ENCODE data around the gene PTPRN2. TPM values are rescaled to one million over a fixed set of nuclear protein-coding genes. Genes with fewer than 3 reads are reported as not detected.

PTPRN2 gene
- total and polyA plus RNA-seq, 7 donors = 0.47 to 0.82 (median 0.51) TPM

DNA sequence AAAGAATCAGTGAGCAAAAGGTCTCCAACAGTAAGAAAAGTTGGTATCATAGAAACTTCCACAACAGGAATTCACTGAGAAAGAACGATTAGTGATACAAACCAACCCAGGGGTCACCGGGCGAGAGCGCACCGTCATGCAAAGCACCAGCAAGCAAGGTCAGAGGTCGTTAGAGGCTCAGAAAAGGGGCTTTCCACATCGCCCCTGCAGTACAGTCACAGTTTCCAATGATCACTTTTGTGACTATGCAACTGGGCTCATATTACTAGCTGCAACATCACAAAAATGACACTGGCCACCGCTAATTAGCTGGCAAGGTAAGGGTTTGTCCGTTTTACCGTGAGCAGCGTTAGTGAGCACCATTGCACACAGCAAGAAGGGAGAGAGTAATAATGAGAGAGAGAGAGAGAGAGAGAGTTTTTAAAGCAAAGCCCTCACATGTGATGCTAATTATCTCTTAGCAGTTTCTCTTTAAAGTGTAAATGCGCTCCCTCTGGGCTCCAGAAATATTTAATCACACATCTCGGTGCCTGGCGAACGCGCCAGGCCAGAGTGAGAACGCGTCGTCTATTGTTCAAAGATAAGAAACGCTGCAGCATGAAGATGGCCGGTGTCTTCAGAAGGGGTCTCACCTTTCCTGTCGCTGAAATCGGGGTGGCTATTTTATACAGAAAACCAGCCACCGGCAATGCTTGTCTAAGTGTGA is 1013.4 kb downstream of the PTPRN2 start:
- ATAC-seq (no peak), DNase-seq (no peak)
- no peaks in the 10 kb centered on the region for H3K9me3 ChIP-seq
- no peaks in the 10 kb centered on the region for H3K4me1 ChIP-seq
- H3K36me3 ChIP-seq (ENCODE audit: insufficient read depth in 1 of 2, low read depth in 1 of 2) = no peaks in the 10 kb centered on the region
- WGBS, 3 donors = 80 to 81% (median 81%) methylated on average over 24 of the region's 24 CpGs
- H3K27me3 ChIP-seq (ENCODE audit: insufficient read depth in 3 of 3, low read length in 2 of 3) = peaks cover 0 to 7% (median 7%) of the 10 kb centered on the region in 3 donors
- TF ChIP-seq, protein P1, sequence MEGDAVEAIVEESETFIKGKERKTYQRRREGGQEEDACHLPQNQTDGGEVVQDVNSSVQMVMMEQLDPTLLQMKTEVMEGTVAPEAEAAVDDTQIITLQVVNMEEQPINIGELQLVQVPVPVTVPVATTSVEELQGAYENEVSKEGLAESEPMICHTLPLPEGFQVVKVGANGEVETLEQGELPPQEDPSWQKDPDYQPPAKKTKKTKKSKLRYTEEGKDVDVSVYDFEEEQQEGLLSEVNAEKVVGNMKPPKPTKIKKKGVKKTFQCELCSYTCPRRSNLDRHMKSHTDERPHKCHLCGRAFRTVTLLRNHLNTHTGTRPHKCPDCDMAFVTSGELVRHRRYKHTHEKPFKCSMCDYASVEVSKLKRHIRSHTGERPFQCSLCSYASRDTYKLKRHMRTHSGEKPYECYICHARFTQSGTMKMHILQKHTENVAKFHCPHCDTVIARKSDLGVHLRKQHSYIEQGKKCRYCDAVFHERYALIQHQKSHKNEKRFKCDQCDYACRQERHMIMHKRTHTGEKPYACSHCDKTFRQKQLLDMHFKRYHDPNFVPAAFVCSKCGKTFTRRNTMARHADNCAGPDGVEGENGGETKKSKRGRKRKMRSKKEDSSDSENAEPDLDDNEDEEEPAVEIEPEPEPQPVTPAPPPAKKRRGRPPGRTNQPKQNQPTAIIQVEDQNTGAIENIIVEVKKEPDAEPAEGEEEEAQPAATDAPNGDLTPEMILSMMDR (IDR thresholded peaks at IDR 0.05) = no peak
- intact Hi-C loops (cut with DNase I) = no loop called here
- H3K4me3 ChIP-seq = no peak overlapping the region
- no peak overlapping the region for H3K27ac ChIP-seq

GRCh38 chr7:157573244-157573643 is 1014.4 kb downstream of the PTPRN2 start:
- Histone ChIP-seq H3K9me3 (no peaks in the 10 kb centered on the region), H3K27me3 (ENCODE audit: insufficient read depth in 3 of 3, low read length in 2 of 3) (peaks cover 0 to 12% (median 7%) of the 10 kb centered on the region in 3 donors), H3K4me1 (no peaks in the 10 kb centered on the region), H3K27ac (no peak overlapping the region), H3K4me3 (no peak overlapping the region), H3K36me3 (ENCODE audit: insufficient read depth in 1 of 2, low read depth in 1 of 2) (no peaks in the 10 kb centered on the region)
- TF ChIP-seq, protein P1 (IDR thresholded peaks at IDR 0.05) = no peak
- intact Hi-C loops (cut with DNase I) = no loop called here
- DNase-seq (no peak), ATAC-seq (no peak)
- 79 to 88% (median 80%) methylated on average over 5 of the region's 5 CpGs for WGBS, 3 donors

- 65 to 69% (median 66%) methylated on average over 14 of the region's 14 CpGs for WGBS, 3 donors
- H3K4me1 ChIP-seq = no peaks in the 10 kb centered on the region
- H3K4me3 ChIP-seq = no peak overlapping the region
- H3K27ac ChIP-seq = no peak overlapping the region
- no peaks in the 10 kb centered on the region for H3K36me3 ChIP-seq (ENCODE audit: insufficient read depth in 1 of 2, low read depth in 1 of 2)
- intact Hi-C loops (cut with DNase I) = no loop called here
- DNase-seq (no peak), ATAC-seq (no peak)
- no peaks in the 10 kb centered on the region for H3K9me3 ChIP-seq
- H3K27me3 ChIP-seq (ENCODE audit: insufficient read depth in 3 of 3, low read length in 2 of 3) = peaks cover 0 to 13% (median 7%) of the 10 kb centered on the region in 3 donors
- TF ChIP-seq, protein P1 (IDR thresholded peaks at IDR 0.05) = no peak
Observed at GRCh38 chr7:157572622-157573021, 1015.0 kb downstream of the PTPRN2 start.

DNA sequence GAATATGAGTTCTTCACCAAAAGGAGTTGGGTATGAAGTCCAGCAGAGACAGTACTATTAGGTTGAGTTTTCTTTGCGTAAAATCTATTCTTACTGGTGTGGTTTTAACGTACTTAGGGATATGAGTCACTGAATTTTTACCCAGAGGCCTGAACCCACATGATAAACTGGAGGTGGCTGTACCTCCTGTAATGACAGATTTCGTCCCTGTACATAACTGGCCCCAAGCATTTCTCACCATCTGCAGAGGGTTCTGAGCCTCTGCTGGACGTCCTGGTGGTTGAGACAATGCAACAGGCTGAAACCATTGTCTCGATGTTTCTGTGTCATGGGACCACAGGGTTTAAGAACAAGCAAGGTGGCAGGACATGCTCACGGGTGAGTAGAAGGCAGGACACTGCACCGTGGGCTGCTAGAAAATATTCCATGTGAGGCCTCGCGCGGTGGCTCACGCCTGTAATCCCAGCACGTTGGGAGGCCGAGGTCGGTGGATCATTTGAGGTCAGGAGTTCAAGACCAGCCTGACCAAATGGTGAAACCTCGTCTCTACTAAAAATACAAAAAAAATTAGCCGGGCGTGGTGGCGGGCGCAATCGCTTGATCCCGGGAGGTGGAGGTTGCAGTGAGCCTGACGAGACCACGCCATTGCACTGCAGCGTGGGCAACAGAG is 1017.0 kb downstream of the PTPRN2 start:
- no peak overlapping the region for H3K27ac ChIP-seq
- no peaks in the 10 kb centered on the region for H3K36me3 ChIP-seq (ENCODE audit: insufficient read depth in 1 of 2, low read depth in 1 of 2)
- peaks cover 0 to 13% (median 3%) of the 10 kb centered on the region in 3 donors for H3K27me3 ChIP-seq (ENCODE audit: insufficient read depth in 3 of 3, low read length in 2 of 3)
- DNase-seq = no peak
- no peaks in the 10 kb centered on the region for H3K4me1 ChIP-seq
- no peak overlapping the region for H3K4me3 ChIP-seq
- intact Hi-C loops (cut with DNase I) = no loop called here
- TF ChIP-seq, protein P1 (IDR thresholded peaks at IDR 0.05) = no peak
- H3K9me3 ChIP-seq = no peaks in the 10 kb centered on the region
- WGBS, 3 donors = 91 to 92% (median 92%) methylated on average over 24 of the region's 24 CpGs
- no peak for ATAC-seq

All from psoas muscle (tissue), 8 donors.